Measurements from ENCODE around the gene CEP126.

DNA sequence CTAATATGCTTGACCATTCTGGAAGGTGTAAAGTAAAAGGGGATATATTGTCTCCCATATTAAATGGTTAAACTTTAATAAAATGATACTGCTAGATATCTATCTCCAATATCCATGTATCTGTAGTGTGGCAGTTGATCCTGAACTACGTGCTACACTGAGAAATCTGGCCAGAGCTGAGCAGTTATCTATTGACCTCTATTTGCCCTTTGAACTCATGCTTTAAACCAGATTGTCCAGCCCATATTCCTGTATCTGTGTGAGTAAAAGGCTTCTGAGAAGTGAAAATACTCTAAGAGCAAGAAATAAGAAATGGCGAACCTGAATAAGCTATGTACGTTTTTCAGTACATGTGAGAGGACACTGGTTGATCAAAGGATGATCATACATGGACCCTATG is 40.5 kb downstream of the CEP126 start:
- TF ChIP-seq MAX (IDR thresholded peaks at IDR 0.05; ENCODE audit: insufficient read depth, insufficient read length) (no peak), POLR2AphosphoS5 (IDR thresholded peaks at IDR 0.05; ENCODE audit: insufficient read depth, low read depth, low read length) (no peak), CTCF (IDR thresholded peaks at IDR 0.05; ENCODE audit: extremely low read depth in 1 of 2, insufficient read depth in 1 of 2, low read depth in 1 of 2, low read length in 2 of 2) (no peak), POLR2A (IDR thresholded peaks at IDR 0.05; ENCODE audit: low read depth, low read length) (no peak), EZH2 (IDR thresholded peaks at IDR 0.05; ENCODE audit: borderline replicate concordance, low read depth, low read length, severe bottlenecking) (no peak), MYC (IDR thresholded peaks at IDR 0.05; ENCODE audit: low read depth, low read length) (no peak), FOS (IDR thresholded peaks at IDR 0.05; ENCODE audit: borderline replicate concordance, insufficient read depth, low read length) (no peak)
